Omental fat pad (tissue), 4 donors: Measurements from ENCODE around the gene PRR7. TPM values are rescaled to one million over a fixed set of nuclear protein-coding genes. Genes with fewer than 3 reads are reported as not detected.
"Not testable (repeated sequence)": the region's sequence is repeated elsewhere in the genome, so short reads cannot be mapped to it uniquely, and the experiment has no call there.

Experiments used
- ATAC-seq: fragments of 150-250 bp; one replicate; pipeline ENCODE4 v1.9.1; 2016; ENCODE audit warnings: mild to moderate bottlenecking, moderate library complexity; ENCODE audit not compliant: low FRiP score
- DNase-seq: peaks from one replicate; pipeline ENCODE4 v3.0.0-alpha.2; 2019; ENCODE audit warnings: low spot score
- total RNA-seq, 4 donors: library from RNA; depleted of rRNA; stranded (reverse); fragments of >200 nt; gene quantifications; one replicate each; pipeline ENCODE4 v1.1.0, GENCODE V29; 2016
- TF ChIP-seq, protein P1 (sequence below), 3 donors: fragments of 450-650 bp; IDR thresholded peaks; one replicate each; pipeline ENCODE4 v1.5.1; 2016 to 2017; ENCODE audit warnings: antibody characterized with exemption in 3 of 3, mild to moderate bottlenecking in 3 of 3, moderate library complexity in 2 of 3

Gene PRR7
- total RNA-seq, 4 donors from 2014 or later = 1.6 to 2.8 (median 2.1) TPM; not detected in 1

DNA sequence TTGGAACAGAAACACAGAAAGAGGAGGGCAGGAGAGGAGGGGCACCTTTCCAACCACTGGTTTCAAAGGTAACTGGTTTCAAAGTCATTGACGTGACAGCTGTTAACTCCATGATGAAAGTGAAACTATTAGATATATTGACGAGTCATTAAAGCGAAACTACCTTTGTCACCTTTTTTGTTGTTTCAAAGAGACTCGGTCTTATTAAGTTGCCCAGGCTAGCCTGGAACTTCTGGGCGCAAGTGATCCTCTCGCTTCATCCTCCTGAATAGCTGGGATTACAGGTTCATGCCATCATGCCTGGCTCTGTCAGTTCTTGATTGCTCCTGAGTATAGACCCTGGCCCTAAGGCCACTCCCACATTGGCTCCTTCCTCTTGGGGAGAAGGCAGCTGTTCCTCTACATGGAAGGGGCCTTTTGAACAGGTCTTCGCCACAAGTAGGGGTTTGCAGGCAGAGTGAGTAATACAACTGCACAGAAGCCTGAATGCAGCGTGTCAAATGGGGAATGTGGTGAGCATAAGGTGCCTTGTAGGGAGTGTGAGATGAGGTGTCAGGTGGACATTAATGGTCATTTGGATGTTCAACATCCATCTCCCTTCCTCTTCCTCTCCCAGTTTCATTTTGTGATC, 33.9 kb upstream of the PRR7 start:
- ATAC-seq (no peak), DNase-seq (no peak)
- TF ChIP-seq, protein P1, sequence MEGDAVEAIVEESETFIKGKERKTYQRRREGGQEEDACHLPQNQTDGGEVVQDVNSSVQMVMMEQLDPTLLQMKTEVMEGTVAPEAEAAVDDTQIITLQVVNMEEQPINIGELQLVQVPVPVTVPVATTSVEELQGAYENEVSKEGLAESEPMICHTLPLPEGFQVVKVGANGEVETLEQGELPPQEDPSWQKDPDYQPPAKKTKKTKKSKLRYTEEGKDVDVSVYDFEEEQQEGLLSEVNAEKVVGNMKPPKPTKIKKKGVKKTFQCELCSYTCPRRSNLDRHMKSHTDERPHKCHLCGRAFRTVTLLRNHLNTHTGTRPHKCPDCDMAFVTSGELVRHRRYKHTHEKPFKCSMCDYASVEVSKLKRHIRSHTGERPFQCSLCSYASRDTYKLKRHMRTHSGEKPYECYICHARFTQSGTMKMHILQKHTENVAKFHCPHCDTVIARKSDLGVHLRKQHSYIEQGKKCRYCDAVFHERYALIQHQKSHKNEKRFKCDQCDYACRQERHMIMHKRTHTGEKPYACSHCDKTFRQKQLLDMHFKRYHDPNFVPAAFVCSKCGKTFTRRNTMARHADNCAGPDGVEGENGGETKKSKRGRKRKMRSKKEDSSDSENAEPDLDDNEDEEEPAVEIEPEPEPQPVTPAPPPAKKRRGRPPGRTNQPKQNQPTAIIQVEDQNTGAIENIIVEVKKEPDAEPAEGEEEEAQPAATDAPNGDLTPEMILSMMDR (IDR thresholded peaks at IDR 0.05) = no peak

DNA sequence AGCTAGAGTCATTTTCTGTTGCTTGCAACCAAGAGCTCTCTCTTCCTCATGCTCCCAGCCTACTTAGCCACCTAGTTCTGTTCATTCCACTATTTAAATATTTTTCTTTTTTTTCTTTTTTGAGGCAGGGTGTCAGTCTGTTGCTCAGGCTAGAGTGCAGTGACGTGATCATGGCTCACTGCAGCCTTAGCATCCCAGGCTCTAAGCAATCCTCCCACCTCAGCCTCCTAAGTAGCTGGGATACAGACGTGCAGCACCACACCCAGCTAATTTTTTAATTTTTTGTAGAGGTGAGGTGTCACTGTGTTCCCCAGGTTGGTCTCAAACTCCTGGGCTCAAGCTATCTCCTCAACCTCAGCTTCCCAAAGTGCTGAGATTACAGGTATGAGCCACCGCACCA, 32.1 kb upstream of the PRR7 start:
- ATAC-seq (no peak), DNase-seq (no peak)
- TF ChIP-seq, protein P1 (IDR thresholded peaks at IDR 0.05) = no peak

DNA sequence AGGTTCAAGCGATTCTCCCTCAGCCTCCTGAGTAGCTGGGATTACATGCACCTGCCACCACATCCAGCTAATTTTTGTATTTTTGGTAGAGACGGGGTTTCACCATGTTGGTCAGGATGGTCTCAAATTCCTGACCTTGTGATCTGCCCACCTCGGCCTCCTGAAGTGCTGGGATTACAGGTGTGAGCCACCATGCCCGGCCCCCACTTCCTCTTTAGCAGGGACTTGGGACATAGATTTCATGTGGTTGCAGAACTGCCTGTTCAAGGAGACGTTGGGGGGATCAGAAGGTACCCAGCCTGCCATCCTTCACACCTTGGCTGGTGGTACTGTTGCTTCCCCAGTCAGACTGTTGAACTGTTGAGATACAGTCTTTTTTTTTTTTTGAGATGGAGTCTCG, 29.5 kb upstream of the PRR7 start:
- not testable (repeated sequence) for ATAC-seq

DNA sequence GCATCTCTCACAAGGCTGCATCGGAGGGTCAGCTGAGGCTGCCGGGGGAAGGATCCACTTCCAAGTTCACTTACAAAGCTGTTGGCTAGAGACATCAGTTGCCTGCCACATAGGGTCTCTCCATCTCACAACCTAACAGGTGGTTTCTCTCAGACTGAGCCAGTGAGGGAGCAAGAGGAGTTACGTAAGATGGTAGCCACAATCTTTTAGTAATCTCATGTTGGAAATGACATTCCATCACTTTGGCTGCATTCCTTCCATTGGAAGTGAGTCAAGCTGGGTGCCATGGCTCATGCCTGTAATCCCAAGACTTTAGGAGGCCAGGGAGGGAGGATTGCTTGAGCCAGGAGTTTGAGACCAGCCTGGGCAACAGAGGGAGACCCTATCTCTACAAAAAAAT, 27.6 kb upstream of the PRR7 start:
- DNase-seq (no peak), ATAC-seq (no peak)
- TF ChIP-seq, protein P1 (IDR thresholded peaks at IDR 0.05) = no peak

More for the DNA sequence above, 29.5 kb upstream of the PRR7 start:
- not testable (repeated sequence) for DNase-seq

DNA sequence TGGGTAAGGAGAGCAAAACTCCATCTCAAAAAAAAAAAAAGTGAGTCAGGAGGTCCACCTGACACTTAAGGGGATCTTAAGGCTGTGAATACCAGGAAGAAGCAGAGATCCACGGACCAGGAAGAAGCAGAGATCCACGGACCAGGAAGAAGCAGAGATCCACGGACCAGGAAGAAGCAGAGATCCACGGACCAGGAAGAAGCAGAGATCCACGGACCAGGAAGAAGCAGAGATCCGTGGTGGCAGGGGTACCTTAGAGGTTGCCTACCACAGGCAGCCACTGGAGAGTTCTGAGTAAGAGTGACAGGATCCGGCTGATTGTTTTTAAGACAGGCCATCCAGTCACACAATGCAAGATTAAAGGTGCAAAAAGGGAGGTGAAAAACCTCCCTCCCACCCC, 26.1 kb upstream of the PRR7 start:
- ATAC-seq, DNase-seq: not testable (repeated sequence)

DNA sequence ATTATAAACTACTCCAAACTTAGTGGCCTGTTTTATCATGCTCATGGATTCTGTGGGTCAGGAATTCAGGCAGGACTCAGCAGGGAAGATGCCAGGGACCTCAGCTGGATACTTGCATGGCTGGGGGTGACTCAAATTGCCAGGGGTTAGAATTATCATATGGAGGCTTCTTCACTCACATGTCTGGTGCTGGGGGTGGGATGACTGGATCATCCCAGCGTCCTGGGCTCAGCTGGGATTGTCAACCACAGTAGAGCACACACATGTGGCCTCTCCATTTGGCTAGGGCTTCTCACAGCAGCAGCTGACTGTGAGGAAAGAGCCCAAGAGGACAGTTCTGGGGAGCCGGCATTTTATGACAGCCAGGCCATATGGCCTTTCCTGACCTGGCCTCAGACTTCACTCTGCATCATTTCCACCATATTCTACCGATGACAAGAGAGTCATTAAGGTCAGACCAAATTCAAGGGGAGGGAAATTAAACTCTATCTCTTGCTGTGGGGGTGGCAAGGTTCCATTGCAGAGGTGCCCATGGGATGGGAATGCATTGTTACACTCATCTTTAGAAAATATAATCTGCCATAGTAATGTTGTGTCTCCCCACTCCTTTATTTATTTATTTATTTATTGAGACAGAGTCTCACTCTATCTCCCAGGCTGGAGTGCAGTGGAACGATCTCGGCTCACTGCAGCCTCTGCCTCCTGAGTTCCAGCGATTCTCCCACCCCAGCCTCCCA, 25.4 kb upstream of the PRR7 start:
- no peak for ATAC-seq
- DNase-seq = no peak
- TF ChIP-seq, protein P1 (IDR thresholded peaks at IDR 0.05) = no peak

- DNase-seq = no peak
- TF ChIP-seq, protein P1 (IDR thresholded peaks at IDR 0.05) = no peak
Measured at GRCh38 chr5:177423671-177424070, 22.9 kb upstream of the PRR7 start.

GRCh38 chr5:177425196-177425800, 21.3 kb upstream of the PRR7 start:
- ATAC-seq (no peak), DNase-seq (no peak)
- TF ChIP-seq, protein P1 (IDR thresholded peaks at IDR 0.05) = no peak

More at GRCh38 chr5:177423671-177424070, 22.9 kb upstream of the PRR7 start:
- ATAC-seq = no peak
